SK-N-SH treated with all-trans-retinoic acid at 6 μM for 48 hours (cell line): Measurements from ENCODE around the gene RAPGEF1.

Source experiments
- CSDC2 ChIP-seq: fragments of 250-450 bp; sonication (Bioruptor Pico); IDR thresholded peaks from 2 replicates; pipeline ENCODE4 v1.5.0; 2020; ENCODE audit warnings: mild to moderate bottlenecking, moderate library complexity
- CSRNP3 ChIP-seq: fragments of 250-450 bp; sonication (Bioruptor Pico); IDR thresholded peaks from 2 replicates; pipeline ENCODE4 v1.5.1; 2021; ENCODE audit warnings: mild to moderate bottlenecking, moderate library complexity
- ESRRG ChIP-seq: fragments of 250-450 bp; sonication (Bioruptor Pico); IDR thresholded peaks from 2 replicates; pipeline ENCODE4 v1.6.1; 2021; ENCODE audit warnings: mild to moderate bottlenecking
- ISL1 ChIP-seq: fragments of 250-450 bp; sonication (Bioruptor Pico); IDR thresholded peaks from 2 replicates; pipeline ENCODE4 v2.1.2; 2022; ENCODE audit warnings: mild to moderate bottlenecking, moderate library complexity
- PATZ1 ChIP-seq: fragments of 250-450 bp; sonication (Bioruptor Pico); IDR thresholded peaks from 2 replicates; pipeline ENCODE4 v1.8.0; 2020; ENCODE audit warnings: mild to moderate bottlenecking, moderate library complexity, borderline replicate concordance
- POU6F1 ChIP-seq: fragments of 250-450 bp; sonication (Bioruptor Pico); IDR thresholded peaks from 2 replicates; pipeline ENCODE4 v1.8.0; 2021; ENCODE audit warnings: low read depth, mild to moderate bottlenecking, moderate library complexity, borderline replicate concordance
- SNAI2 ChIP-seq: fragments of 250-450 bp; sonication (Bioruptor Pico); IDR thresholded peaks from 2 replicates; pipeline ENCODE4 v1.5.0; 2020; ENCODE audit warnings: mild to moderate bottlenecking, moderate library complexity
- ZFP3 ChIP-seq: fragments of 250-450 bp; sonication (Bioruptor Pico); IDR thresholded peaks from 2 replicates; pipeline ENCODE4 v1.5.0; 2020; ENCODE audit warnings: mild to moderate bottlenecking, moderate library complexity
- ZFP30 ChIP-seq: fragments of 450-650 bp; formaldehyde crosslinking; IDR thresholded peaks from 2 replicates; pipeline ENCODE4 v1.5.0; 2022; ENCODE audit warnings: mild to moderate bottlenecking, moderate library complexity
- ZNF565 ChIP-seq: fragments of 450-650 bp; formaldehyde crosslinking; conservative IDR thresholded peaks from 2 replicates; pipeline ENCODE4 v1.5.0; 2020; ENCODE audit warnings: low read depth, mild to moderate bottlenecking, moderate library complexity
- ZNF70 ChIP-seq: fragments of 450-650 bp; formaldehyde crosslinking; IDR thresholded peaks from 2 replicates; pipeline ENCODE4 v1.5.0; 2020; ENCODE audit warnings: mild to moderate bottlenecking, moderate library complexity
- ZNF8 ChIP-seq: fragments of 450-650 bp; formaldehyde crosslinking; IDR thresholded peaks from 2 replicates; pipeline ENCODE4 v1.5.0; 2020; ENCODE audit warnings: mild to moderate bottlenecking, moderate library complexity

DNA sequence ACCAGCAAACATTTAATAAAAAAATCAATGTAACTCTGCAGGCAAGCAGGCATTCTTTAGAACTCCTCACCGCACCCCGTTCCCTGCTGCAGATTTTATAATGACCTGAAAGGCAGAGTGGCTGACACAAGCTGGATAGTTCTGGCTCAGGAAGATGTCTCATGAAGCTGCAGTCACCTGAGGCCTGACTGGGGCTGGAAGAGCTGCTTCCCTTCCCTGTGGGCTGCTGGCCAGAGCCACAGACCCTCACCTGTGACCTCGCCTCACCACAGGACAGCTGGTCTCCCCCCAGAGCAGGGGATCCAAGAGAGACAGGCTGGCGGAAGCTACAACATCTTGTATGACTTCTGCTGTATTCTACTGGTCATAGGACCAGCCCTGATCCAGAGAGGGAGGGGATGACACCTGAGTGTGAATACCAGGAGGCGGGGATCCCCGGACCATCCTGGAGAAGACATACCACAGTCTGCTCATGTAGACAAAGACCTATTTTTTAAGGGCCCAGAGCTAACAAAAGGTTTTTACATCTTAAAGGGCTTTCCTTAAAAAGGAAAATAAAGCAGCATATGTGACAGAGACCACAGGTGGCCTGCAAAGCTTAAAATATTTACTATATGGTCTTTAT is 43.9 kb downstream of the RAPGEF1 start:
- no peak for TF ChIP-seq ZNF70 (CRISPR knock-in tag)
- no peak for TF ChIP-seq ZNF565 (CRISPR knock-in tag)
- no peak for TF ChIP-seq ZFP30
- no peak for TF ChIP-seq CSDC2 (CRISPR knock-in tag)
- no peak for TF ChIP-seq ZNF8 (CRISPR knock-in tag)
- no peak for TF ChIP-seq POU6F1
- TF ChIP-seq ISL1 (CRISPR knock-in tag): no peak
- TF ChIP-seq ESRRG (CRISPR knock-in tag): no peak
- no peak for TF ChIP-seq ZFP3 (CRISPR knock-in tag)
- no peak for TF ChIP-seq SNAI2 (CRISPR knock-in tag)
- no peak for TF ChIP-seq PATZ1 (CRISPR knock-in tag)
- TF ChIP-seq CSRNP3 (CRISPR knock-in tag): no peak
